ENCODE data around the gene RUFY2. TPM values are rescaled to one million over a fixed set of nuclear protein-coding genes. Genes with fewer than 3 reads are reported as not detected.

Gene RUFY2
- total RNA-seq, 1 donor from 2014 or later: 22.4 TPM

DNA sequence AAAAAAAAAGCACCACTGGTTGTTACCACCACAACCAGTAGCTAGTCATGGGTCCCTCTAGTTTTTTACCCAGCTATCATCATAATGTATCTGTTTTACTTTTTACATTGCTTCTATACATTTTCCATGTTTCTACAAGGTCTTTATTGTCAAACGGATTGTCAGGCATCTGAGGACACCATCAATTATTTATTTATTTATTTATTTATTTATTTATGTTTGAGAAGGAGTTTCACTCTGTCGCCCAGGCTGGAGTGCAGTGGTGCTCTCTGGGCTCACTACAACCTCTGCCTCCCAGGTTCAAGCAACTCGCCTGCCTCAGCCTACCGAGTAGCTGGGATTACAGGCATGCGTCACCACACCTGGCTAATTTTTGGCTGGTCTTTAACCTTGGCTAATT, 104.2 kb downstream of the RUFY2 start:
- no peaks in the 10 kb centered on the region for H3K9me3 Mint-ChIP-seq
- H3K27me3 Mint-ChIP-seq (ENCODE audit: low read depth): no peaks in the 10 kb centered on the region
- H3K4me1 Mint-ChIP-seq: peaks cover 3% of the 10 kb centered on the region
- no peak for TF ChIP-seq CTCF (conservative IDR thresholded peaks at IDR 0.05)
- DNase-seq (ENCODE audit: low read depth, low spot score): no peak
- H3K27ac Mint-ChIP-seq (ENCODE audit: unreplicated experiment): no peak overlapping the region
- H3K4me3 Mint-ChIP-seq: no peak overlapping the region
- H3K36me3 Mint-ChIP-seq (ENCODE audit: low read depth): no peaks in the 10 kb centered on the region

- Mint-ChIP-seq H3K4me1 (peaks cover 3% of the 10 kb centered on the region), H3K4me3 (no peak overlapping the region), H3K9me3 (no peaks in the 10 kb centered on the region), H3K27ac (ENCODE audit: unreplicated experiment) (no peak overlapping the region), H3K36me3 (ENCODE audit: low read depth) (no peaks in the 10 kb centered on the region), H3K27me3 (ENCODE audit: low read depth) (no peaks in the 10 kb centered on the region)
- TF ChIP-seq CTCF (conservative IDR thresholded peaks at IDR 0.05): no peak
- no peak for DNase-seq (ENCODE audit: low read depth, low spot score)
Measured at GRCh38 chr10:68302503-68302823, 104.6 kb downstream of the RUFY2 start.

DNA sequence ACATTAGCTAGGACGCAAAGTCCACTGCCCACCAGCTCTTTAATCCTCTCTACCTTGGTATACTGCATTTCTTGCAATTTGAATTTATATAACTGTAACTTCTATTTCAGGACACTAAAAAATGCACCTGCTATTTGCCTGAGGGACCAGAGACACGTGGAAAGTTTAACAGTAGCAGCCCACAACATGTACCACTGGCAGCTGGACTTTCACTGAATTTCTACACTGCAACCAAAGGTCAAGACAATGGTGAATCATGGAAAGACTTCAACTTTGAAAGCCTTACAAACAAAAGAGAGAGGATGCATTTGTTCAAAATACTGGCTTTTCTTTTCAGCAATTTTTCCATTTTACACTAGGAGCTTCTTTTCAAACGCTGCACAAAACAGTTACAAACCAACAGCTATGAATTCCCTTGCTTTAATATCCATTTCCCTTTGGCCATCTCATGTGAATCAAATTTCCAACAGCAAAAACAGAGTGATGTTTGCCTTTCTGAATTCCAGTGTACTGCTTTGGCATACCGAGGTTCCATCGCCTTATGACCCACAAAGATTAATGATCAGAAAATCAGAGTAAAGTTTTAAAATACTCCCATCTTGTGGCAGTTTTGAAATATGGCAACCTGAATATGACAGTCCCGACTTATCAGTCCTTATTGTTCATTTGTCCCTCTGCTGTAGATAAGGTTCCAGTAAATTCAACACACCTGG, 105.1 kb downstream of the RUFY2 start:
- H3K9me3 Mint-ChIP-seq: no peaks in the 10 kb centered on the region
- peaks cover 3% of the 10 kb centered on the region for H3K4me1 Mint-ChIP-seq
- no peaks in the 10 kb centered on the region for H3K27me3 Mint-ChIP-seq (ENCODE audit: low read depth)
- DNase-seq (ENCODE audit: low read depth, low spot score): no peak
- peak; percentile 75 for TF ChIP-seq CTCF (conservative IDR thresholded peaks at IDR 0.05)
- H3K36me3 Mint-ChIP-seq (ENCODE audit: low read depth): no peaks in the 10 kb centered on the region
- H3K27ac Mint-ChIP-seq (ENCODE audit: unreplicated experiment): no peak overlapping the region
- no peak overlapping the region for H3K4me3 Mint-ChIP-seq

DNA sequence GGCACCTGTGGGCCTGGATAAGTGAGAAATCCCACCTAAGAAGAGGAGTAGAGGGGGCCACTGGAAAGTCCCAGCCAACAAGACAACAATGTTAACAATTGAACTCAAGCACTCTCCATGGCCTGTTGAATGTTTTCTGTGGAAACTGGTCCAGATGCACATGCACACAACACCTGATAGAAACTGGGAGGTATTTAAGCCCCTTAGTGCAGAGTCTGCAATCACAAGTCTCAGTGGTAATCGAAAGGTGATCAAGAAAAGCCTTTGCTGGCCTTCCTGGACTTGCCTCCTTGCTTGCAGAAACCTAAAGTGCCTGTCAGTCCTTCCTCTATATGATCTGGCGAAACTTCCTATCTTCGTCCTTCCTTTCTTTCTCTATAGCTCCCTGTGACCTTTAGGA, 105.8 kb downstream of the RUFY2 start:
- no peak for TF ChIP-seq CTCF (conservative IDR thresholded peaks at IDR 0.05)
- H3K4me1 Mint-ChIP-seq: peaks cover 3% of the 10 kb centered on the region
- no peak overlapping the region for H3K4me3 Mint-ChIP-seq
- DNase-seq (ENCODE audit: low read depth, low spot score): no peak
- no peaks in the 10 kb centered on the region for H3K9me3 Mint-ChIP-seq
- H3K36me3 Mint-ChIP-seq (ENCODE audit: low read depth): no peaks in the 10 kb centered on the region
- no peaks in the 10 kb centered on the region for H3K27me3 Mint-ChIP-seq (ENCODE audit: low read depth)
- H3K27ac Mint-ChIP-seq (ENCODE audit: unreplicated experiment): peak overlapping the region; percentile 52

DNA sequence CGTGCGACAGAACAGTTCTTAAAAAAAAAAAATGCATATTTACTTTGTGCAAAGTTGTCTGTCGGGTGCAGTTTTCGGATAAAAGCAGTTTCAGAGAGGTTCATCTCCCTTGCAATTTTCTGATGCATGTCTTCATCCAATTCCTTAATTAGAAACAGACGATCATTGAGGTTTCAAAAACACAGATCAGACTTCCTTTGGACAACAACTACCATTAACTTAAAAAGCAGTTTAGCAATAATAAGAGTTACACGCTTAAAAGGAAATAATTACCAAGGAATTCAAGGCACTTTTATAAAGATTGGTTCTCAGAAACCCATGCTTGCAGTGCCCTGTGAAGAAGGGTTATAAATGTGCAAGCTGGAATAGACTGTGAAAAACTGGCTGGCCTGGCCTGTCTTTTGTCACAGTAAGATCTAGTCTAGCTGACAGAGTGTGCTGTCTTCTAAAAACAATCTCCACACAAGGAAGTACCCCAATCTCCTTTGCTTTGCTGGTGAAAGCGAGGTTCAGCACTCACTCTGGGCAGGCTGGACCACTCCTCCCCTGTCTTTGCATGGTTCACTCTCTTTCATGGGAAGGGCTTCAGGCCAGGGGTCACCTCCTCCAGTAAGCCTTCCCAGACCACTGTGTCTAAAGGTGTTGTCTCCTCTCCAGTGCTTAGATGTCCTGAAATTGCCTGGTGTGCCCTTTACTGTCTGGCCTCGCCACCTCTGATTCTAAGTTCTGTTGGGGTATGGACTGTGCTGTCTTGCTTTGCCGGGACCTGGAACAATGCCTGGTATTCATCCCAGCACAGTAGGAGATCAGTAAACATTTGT, 110.0 kb downstream of the RUFY2 start:
- Mint-ChIP-seq H3K27me3 (ENCODE audit: low read depth) (no peaks in the 10 kb centered on the region), H3K4me1 (no peaks in the 10 kb centered on the region), H3K9me3 (no peaks in the 10 kb centered on the region), H3K27ac (ENCODE audit: unreplicated experiment) (no peak overlapping the region), H3K4me3 (no peak overlapping the region), H3K36me3 (ENCODE audit: low read depth) (no peaks in the 10 kb centered on the region)
- no peak for DNase-seq (ENCODE audit: low read depth, low spot score)
- no peak for TF ChIP-seq CTCF (conservative IDR thresholded peaks at IDR 0.05)

Other genes starting within 250 kb of the RUFY2 start
- 0.20 and 0.84 TPM in 2 replicates for gene ATOH7, start 175.2 kb downstream of the RUFY2 start, total RNA-seq
- 238 and 250 TPM in 2 replicates for gene HNRNPH3, start 75.2 kb downstream of the RUFY2 start, total RNA-seq
- 5.0 TPM in 2 replicates for gene PBLD, start 74.3 kb downstream of the RUFY2 start, total RNA-seq
- 44.6 and 52.6 TPM in 2 replicates for gene DNA2, start 64.7 kb upstream of the RUFY2 start, total RNA-seq
- 13.1 and 19.3 TPM in 2 replicates for gene SLC25A16, start 120.2 kb upstream of the RUFY2 start, total RNA-seq
- 27.7 and 30.0 TPM in 2 replicates for gene TET1, start 153.1 kb upstream of the RUFY2 start, total RNA-seq

Data from neural crest cell (in vitro differentiated cells).